ENCODE data around the gene DENND6B. TPM values are rescaled to one million over a fixed set of nuclear protein-coding genes. Genes with fewer than 3 reads are reported as not detected.
A peak's percentile ranks its signal among the peaks of the same experiment; 100 is the strongest.

DENND6B gene
- total and polyA plus RNA-seq, 2 of the 13 experiments (the other 11 are each of a cell fraction or from before 2014, with no cell fraction given): 0.95 to 3.8 TPM

GRCh38 chr22:50293441-50294318 lies 33.1 kb downstream of the DENND6B start (continued):
- TF ChIP-seq ZGPAT (CRISPR knock-in tag; IDR thresholded peaks at IDR 0.05): peak; percentile 88
- no peak for TF ChIP-seq LCORL (IDR thresholded peaks at IDR 0.05)
- peak; percentile 91 for TF ChIP-seq LCORL (CRISPR knock-in tag; IDR thresholded peaks at IDR 0.05)
- peak; percentile 73 for TF ChIP-seq GATAD1 (CRISPR knock-in tag; IDR thresholded peaks at IDR 0.05)
- TF ChIP-seq SRSF1 (optimal IDR thresholded peaks at IDR 0.05; ENCODE audit: low read depth, low read length): no peak
- peak; percentile 96; the same call in 1 of the 2 replicates for TF ChIP-seq PHF21A (CRISPR knock-in tag; IDR thresholded peaks at IDR 0.05)
- peak; percentile 51; the same call in 1 of the 2 replicates for TF ChIP-seq PPARG (CRISPR knock-in tag; conservative IDR thresholded peaks at IDR 0.05)
- peak; percentile 80 for TF ChIP-seq YEATS4 (CRISPR knock-in tag; IDR thresholded peaks at IDR 0.05; ENCODE audit: borderline replicate concordance)
- peak; percentile 88; the same call in 1 of the 2 replicates for TF ChIP-seq ZNF615 (CRISPR knock-in tag; IDR thresholded peaks at IDR 0.05; ENCODE audit: borderline replicate concordance)
- TF ChIP-seq NR2F2 (IDR thresholded peaks at IDR 0.05; ENCODE audit: borderline replicate concordance, low read depth): no peak; the same call in 1 of the 2 replicates
- no peak for TF ChIP-seq KLF15 (CRISPR knock-in tag; IDR thresholded peaks at IDR 0.05; ENCODE audit: borderline replicate concordance)
- TF ChIP-seq ZMAT3 (CRISPR knock-in tag; conservative IDR thresholded peaks at IDR 0.05): peak; percentile 54; the same call in 1 of the 2 replicates
- peak; percentile 86 for TF ChIP-seq ZNF501 (CRISPR knock-in tag; IDR thresholded peaks at IDR 0.05)
- TF ChIP-seq ZNF235 (CRISPR knock-in tag; IDR thresholded peaks at IDR 0.05; ENCODE audit: borderline replicate concordance): no peak
- no peak for TF ChIP-seq THYN1 (CRISPR knock-in tag; IDR thresholded peaks at IDR 0.05; ENCODE audit: borderline replicate concordance, low read depth)
- peak; percentile 51 for TF ChIP-seq RBM22 (optimal IDR thresholded peaks at IDR 0.05; ENCODE audit: low read length)
- TF ChIP-seq MNT (IDR thresholded peaks at IDR 0.05): no peak
- no peak for TF ChIP-seq ZNF3 (CRISPR knock-in tag; IDR thresholded peaks at IDR 0.05)
- TF ChIP-seq SMYD3 (CRISPR knock-in tag; IDR thresholded peaks at IDR 0.05): peak; percentile 41; the same call in 1 of the 2 replicates
- TF ChIP-seq PLRG1 (conservative IDR thresholded peaks at IDR 0.05): no peak
- TF ChIP-seq ZNF614 (CRISPR knock-in tag; IDR thresholded peaks at IDR 0.05; ENCODE audit: borderline replicate concordance): peak; percentile 61; the same call in 1 of the 2 replicates
- TF ChIP-seq ZNF768 (CRISPR knock-in tag; IDR thresholded peaks at IDR 0.05): peak; percentile 93
- TF ChIP-seq ZMYM3 (CRISPR knock-in tag; IDR thresholded peaks at IDR 0.05): peak; percentile 86
- TF ChIP-seq ZBTB42 (CRISPR knock-in tag; IDR thresholded peaks at IDR 0.05): no peak
- TF ChIP-seq ZNF329 (CRISPR knock-in tag; IDR thresholded peaks at IDR 0.05; ENCODE audit: low read depth): no peak
- peak; percentile 34 for TF ChIP-seq STAG1 (CRISPR knock-in tag; IDR thresholded peaks at IDR 0.05)
- TF ChIP-seq MLLT10 (CRISPR knock-in tag; IDR thresholded peaks at IDR 0.05): 0 out of 2 replicates have a peak, but pooled peaks have one; percentile 12
- TF ChIP-seq RAD21 (CRISPR knock-in tag; IDR thresholded peaks at IDR 0.05): peak; percentile 62
- no peak for TF ChIP-seq ZNF883 (CRISPR knock-in tag; IDR thresholded peaks at IDR 0.05; ENCODE audit: not compliant biosample characterization)
- TF ChIP-seq LBX2 (CRISPR knock-in tag; IDR thresholded peaks at IDR 0.05; ENCODE audit: borderline replicate concordance): no peak

Data from HepG2 (cell line).